ENCODE measurements around the gene PDXP. TPM values are rescaled to one million over a fixed set of nuclear protein-coding genes. Genes with fewer than 3 reads are reported as not detected.

PDXP gene
- total and polyA plus RNA-seq, 9 of the 15 experiments (the other 6 are each of a cell fraction or from before 2014, with no cell fraction given) = 7.9 to 54.2 (median 38.8) TPM

- TF ChIP-seq, protein P1, sequence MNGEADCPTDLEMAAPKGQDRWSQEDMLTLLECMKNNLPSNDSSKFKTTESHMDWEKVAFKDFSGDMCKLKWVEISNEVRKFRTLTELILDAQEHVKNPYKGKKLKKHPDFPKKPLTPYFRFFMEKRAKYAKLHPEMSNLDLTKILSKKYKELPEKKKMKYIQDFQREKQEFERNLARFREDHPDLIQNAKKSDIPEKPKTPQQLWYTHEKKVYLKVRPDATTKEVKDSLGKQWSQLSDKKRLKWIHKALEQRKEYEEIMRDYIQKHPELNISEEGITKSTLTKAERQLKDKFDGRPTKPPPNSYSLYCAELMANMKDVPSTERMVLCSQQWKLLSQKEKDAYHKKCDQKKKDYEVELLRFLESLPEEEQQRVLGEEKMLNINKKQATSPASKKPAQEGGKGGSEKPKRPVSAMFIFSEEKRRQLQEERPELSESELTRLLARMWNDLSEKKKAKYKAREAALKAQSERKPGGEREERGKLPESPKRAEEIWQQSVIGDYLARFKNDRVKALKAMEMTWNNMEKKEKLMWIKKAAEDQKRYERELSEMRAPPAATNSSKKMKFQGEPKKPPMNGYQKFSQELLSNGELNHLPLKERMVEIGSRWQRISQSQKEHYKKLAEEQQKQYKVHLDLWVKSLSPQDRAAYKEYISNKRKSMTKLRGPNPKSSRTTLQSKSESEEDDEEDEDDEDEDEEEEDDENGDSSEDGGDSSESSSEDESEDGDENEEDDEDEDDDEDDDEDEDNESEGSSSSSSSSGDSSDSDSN (IDR thresholded peaks at IDR 0.05; ENCODE audit: borderline replicate concordance in 1 of 2, low read depth in 2 of 2, low read length in 2 of 2) = no peak
- no peak for TF ChIP-seq SAFB2 (IDR thresholded peaks at IDR 0.05; ENCODE audit: borderline replicate concordance, low read depth, low read length, severe bottlenecking)
- no peak for TF ChIP-seq ILK (tag; IDR thresholded peaks at IDR 0.05; ENCODE audit: borderline replicate concordance, low read depth)
- TF ChIP-seq KDM1A (IDR thresholded peaks at IDR 0.05) = no peak
- no peak for TF ChIP-seq BMI1 (IDR thresholded peaks at IDR 0.05; ENCODE audit: low read length)
- TF ChIP-seq, protein P2, sequence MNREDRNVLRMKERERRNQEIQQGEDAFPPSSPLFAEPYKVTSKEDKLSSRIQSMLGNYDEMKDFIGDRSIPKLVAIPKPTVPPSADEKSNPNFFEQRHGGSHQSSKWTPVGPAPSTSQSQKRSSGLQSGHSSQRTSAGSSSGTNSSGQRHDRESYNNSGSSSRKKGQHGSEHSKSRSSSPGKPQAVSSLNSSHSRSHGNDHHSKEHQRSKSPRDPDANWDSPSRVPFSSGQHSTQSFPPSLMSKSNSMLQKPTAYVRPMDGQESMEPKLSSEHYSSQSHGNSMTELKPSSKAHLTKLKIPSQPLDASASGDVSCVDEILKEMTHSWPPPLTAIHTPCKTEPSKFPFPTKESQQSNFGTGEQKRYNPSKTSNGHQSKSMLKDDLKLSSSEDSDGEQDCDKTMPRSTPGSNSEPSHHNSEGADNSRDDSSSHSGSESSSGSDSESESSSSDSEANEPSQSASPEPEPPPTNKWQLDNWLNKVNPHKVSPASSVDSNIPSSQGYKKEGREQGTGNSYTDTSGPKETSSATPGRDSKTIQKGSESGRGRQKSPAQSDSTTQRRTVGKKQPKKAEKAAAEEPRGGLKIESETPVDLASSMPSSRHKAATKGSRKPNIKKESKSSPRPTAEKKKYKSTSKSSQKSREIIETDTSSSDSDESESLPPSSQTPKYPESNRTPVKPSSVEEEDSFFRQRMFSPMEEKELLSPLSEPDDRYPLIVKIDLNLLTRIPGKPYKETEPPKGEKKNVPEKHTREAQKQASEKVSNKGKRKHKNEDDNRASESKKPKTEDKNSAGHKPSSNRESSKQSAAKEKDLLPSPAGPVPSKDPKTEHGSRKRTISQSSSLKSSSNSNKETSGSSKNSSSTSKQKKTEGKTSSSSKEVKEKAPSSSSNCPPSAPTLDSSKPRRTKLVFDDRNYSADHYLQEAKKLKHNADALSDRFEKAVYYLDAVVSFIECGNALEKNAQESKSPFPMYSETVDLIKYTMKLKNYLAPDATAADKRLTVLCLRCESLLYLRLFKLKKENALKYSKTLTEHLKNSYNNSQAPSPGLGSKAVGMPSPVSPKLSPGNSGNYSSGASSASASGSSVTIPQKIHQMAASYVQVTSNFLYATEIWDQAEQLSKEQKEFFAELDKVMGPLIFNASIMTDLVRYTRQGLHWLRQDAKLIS (CRISPR knock-in tag; IDR thresholded peaks at IDR 0.05) = no peak
- 0 out of 4 replicates have a peak, but pooled peaks of 1 of the 2 experiments have one; percentile 52 for TF ChIP-seq MAZ (CRISPR knock-in tag; conservative IDR thresholded peaks at IDR 0.05 in 1 of 2, IDR thresholded peaks at IDR 0.05 in 1 of 2)
- TF ChIP-seq HLTF (IDR thresholded peaks at IDR 0.05) = no peak
- peak; percentile 28 for TF ChIP-seq CCNT2 (IDR thresholded peaks at IDR 0.05; ENCODE audit: borderline replicate concordance, extremely low read depth, insufficient read length, low read depth, low read length)
- TF ChIP-seq, protein P3, sequence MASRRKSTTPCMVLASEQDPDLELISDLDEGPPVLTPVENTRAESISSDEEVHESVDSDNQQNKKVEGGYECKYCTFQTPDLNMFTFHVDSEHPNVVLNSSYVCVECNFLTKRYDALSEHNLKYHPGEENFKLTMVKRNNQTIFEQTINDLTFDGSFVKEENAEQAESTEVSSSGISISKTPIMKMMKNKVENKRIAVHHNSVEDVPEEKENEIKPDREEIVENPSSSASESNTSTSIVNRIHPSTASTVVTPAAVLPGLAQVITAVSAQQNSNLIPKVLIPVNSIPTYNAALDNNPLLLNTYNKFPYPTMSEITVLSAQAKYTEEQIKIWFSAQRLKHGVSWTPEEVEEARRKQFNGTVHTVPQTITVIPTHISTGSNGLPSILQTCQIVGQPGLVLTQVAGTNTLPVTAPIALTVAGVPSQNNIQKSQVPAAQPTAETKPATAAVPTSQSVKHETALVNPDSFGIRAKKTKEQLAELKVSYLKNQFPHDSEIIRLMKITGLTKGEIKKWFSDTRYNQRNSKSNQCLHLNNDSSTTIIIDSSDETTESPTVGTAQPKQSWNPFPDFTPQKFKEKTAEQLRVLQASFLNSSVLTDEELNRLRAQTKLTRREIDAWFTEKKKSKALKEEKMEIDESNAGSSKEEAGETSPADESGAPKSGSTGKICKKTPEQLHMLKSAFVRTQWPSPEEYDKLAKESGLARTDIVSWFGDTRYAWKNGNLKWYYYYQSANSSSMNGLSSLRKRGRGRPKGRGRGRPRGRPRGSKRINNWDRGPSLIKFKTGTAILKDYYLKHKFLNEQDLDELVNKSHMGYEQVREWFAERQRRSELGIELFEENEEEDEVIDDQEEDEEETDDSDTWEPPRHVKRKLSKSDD (conservative IDR thresholded peaks at IDR 0.05; ENCODE audit: low read length) = no peak
- peak in 1 of 3 experiments; percentile 26 for TF ChIP-seq YY1 (IDR thresholded peaks at IDR 0.05; ENCODE audit: borderline replicate concordance in 1 of 3, control insufficient read depth in 1 of 3, extremely low read depth in 1 of 3, insufficient read depth in 3 of 3, insufficient read length in 1 of 3, insufficient replicate concordance in 2 of 3, low read depth in 1 of 3, low read length in 2 of 3)
- TF ChIP-seq PURB (CRISPR knock-in tag; IDR thresholded peaks at IDR 0.05; ENCODE audit: low read depth) = no peak
- TF ChIP-seq C11orf30 (IDR thresholded peaks at IDR 0.05; ENCODE audit: low read depth) = 0 out of 2 replicates have a peak, but pooled peaks have one; percentile 57
Observed at GRCh38 chr22:37633625-37634416, 24.7 kb upstream of the PDXP start (continued).
